K562 (cell line): ENCODE data around the gene RNFT2. TPM values are rescaled to one million over a fixed set of nuclear protein-coding genes. Genes with fewer than 3 reads are reported as not detected.
A peak's percentile ranks its signal among the peaks of the same experiment; 100 is the strongest.
"Not testable (repeated sequence)": the region's sequence is repeated elsewhere in the genome, so short reads cannot be mapped to it uniquely, and the experiment has no call there.

Experiments used
- ATAC-seq: fragments of 200-7000 bp; cut with Tn5 transposase; 3 replicates; pipeline ENCODE4 v1.9.1; 2020; ENCODE audit warnings: moderate library complexity
- BruUV-seq: library from RNA; stranded (reverse); fragments of 400-500 nt; replicated peaks from 2 replicates; lab custom pipeline; 2021; lab: Mats Ljungman, UMichigan
- CTCF ChIA-PET: fragments of 300-600 bp; formaldehyde crosslinking; extraction: SDS; loops from one replicate; lab custom pipeline; 2021; ENCODE audit warnings: low intra/inter-chr PET ratio; lab: Yijun Ruan, JAX
- POLR2A ChIA-PET: fragments of 300-600, 350-650 bp; sonication (Branson Sonifier 250); formaldehyde crosslinking; extraction: SDS; loops from one replicate; lab custom pipeline; 2021; ENCODE audit warnings: antibody characterized with exemption, inconsistent platforms; lab: Yijun Ruan, JAX
- DNase-seq, 4 experiments: peaks; one replicate each; pipeline versions ENCODE4 v3.0.0 to v3.0.0-alpha.2; 2011 to 2018; ENCODE audit warnings: low spot score in 3 of 4, mixed read lengths in 3 of 4; ENCODE audit errors: extremely low read depth in 1 of 4
- FAIRE-seq: peaks from 2 replicates; lab custom pipeline; 2011; peaks lifted over from hg19 to GRCh38; lab: Jason Lieb, UNC
- H2AFZ ChIP-seq: 2 replicates; pipeline ENCODE4 v1.6.0; 2011; ENCODE audit warnings: low read depth, low read length, control low read depth, inconsistent platforms
- H3K27ac ChIP-seq: fragments of 200-600 bp; 3 replicates; pipeline ENCODE4 v1.8.0; 2011; ENCODE audit warnings: low read depth, mild to moderate bottlenecking, control low read depth, inconsistent platforms, low read length, moderate library complexity, mixed read lengths; ENCODE audit errors: extremely low read depth
- H3K27me3 ChIP-seq, 2 experiments: fragments of 300-600 bp in 1 of 2; 2 replicates in 1 of 2; 3 replicates in 1 of 2; pipeline versions ENCODE4 v1.6.0 to v1.8.0; 2011; ENCODE audit warnings: inconsistent platforms in 2 of 2, low read length in 2 of 2, mild to moderate bottlenecking in 1 of 2, mixed read lengths in 1 of 2, moderate library complexity in 1 of 2; ENCODE audit not compliant: control insufficient read depth in 2 of 2, insufficient read depth in 2 of 2
- H3K36me3 ChIP-seq: fragments of 300-600 bp; 3 replicates; pipeline ENCODE4 v1.8.0; 2011; ENCODE audit warnings: mild to moderate bottlenecking, low read length, inconsistent platforms; ENCODE audit not compliant: control insufficient read depth, insufficient read depth
- H3K4me1 ChIP-seq, 2 experiments: fragments of 200-600 bp in 1 of 2; replicated peaks in 1 of 2; 2 replicates in 1 of 2; 3 replicates in 1 of 2; pipeline versions ENCODE4 v1.5.1 to v1.8.0; 2011; ENCODE audit warnings: inconsistent platforms in 2 of 2, low read length in 2 of 2, mild to moderate bottlenecking in 1 of 2, mixed read lengths in 1 of 2, moderate library complexity in 1 of 2; ENCODE audit not compliant: control insufficient read depth in 2 of 2, insufficient read depth in 2 of 2
- H3K4me2 ChIP-seq: 2 replicates; pipeline ENCODE4 v1.6.1; 2011; ENCODE audit warnings: low read length, control low read depth, inconsistent platforms, mixed read lengths; ENCODE audit not compliant: insufficient read depth
- H3K4me3 ChIP-seq: fragments of 200-600 bp; sonication (generic), shearing (Covaris generic); 2 replicates; pipeline ENCODE4 v1.5.1; 2016; ENCODE audit warnings: control low read depth, inconsistent platforms
- H3K79me2 ChIP-seq: fragments of 200-600 bp; 3 replicates; pipeline ENCODE4 v1.8.0; 2011; ENCODE audit warnings: low read length, inconsistent platforms; ENCODE audit not compliant: control insufficient read depth, insufficient read depth
- H3K9ac ChIP-seq, 2 experiments: 2 replicates each; pipeline versions ENCODE4 v1.6.0 to v1.6.1; 2011; ENCODE audit warnings: low read depth in 2 of 2, low read length in 2 of 2, control low read depth in 1 of 2, inconsistent platforms in 1 of 2, mild to moderate bottlenecking in 1 of 2, mixed read lengths in 1 of 2; ENCODE audit not compliant: insufficient read depth in 1 of 2
- H3K9me1 ChIP-seq: one replicate; pipeline ENCODE4 v1.6.0; 2011; ENCODE audit warnings: inconsistent platforms, mild to moderate bottlenecking, low read length, moderate library complexity; ENCODE audit not compliant: control insufficient read depth, insufficient read depth
- H3K9me3 ChIP-seq: replicated peaks from 2 replicates; pipeline ENCODE4 v1.5.1; 2011; ENCODE audit warnings: low read depth, low read length, inconsistent platforms; ENCODE audit not compliant: control insufficient read depth, insufficient read depth
- H4K20me1 ChIP-seq: replicated peaks from 2 replicates; pipeline ENCODE4 v1.6.1; 2011; ENCODE audit warnings: low read length, inconsistent platforms, mixed read lengths; ENCODE audit not compliant: control insufficient read depth, insufficient read depth
- BCL6 ChIP-seq: fragments of 250-450 bp; sonication (Bioruptor Pico); IDR thresholded peaks from 2 replicates; pipeline ENCODE4 v1.4.0; 2020
- BHLHE40 ChIP-seq: IDR thresholded peaks from 2 replicates; pipeline ENCODE4 v1.6.1; 2011; ENCODE audit warnings: low read length, improper control_type of control experiment
- BMI1 ChIP-seq: fragments of 150-350 bp; IDR thresholded peaks from 2 replicates; pipeline ENCODE4 v1.6.1; 2014; ENCODE audit warnings: low read length
- CBFA2T3 ChIP-seq: fragments of 450-650 bp; IDR thresholded peaks from 2 replicates; pipeline ENCODE4 v1.6.1; 2017
- CEBPG ChIP-seq, 3 experiments: fragments of 200-800 bp in 1 of 3; sonication (Bioruptor generic) in 1 of 3; sonication (generic) in 1 of 3; formaldehyde crosslinking in 1 of 3; IDR thresholded peaks in 2 of 3; conservative IDR thresholded peaks in 1 of 3; 2 replicates each; pipeline versions ENCODE4 v1.6.1 to v1.8.0; 2016 to 2022; ENCODE audit warnings: missing compliant biosample characterization in 2 of 3, missing genetic modification characterization in 2 of 3, mild to moderate bottlenecking in 1 of 3, missing genetic modification reagents in 1 of 3
- FOS ChIP-seq: IDR thresholded peaks from 3 replicates; pipeline ENCODE4 v1.6.1; 2011; ENCODE audit not compliant: insufficient read length; ENCODE audit errors: extremely low read depth
- NCOA4 ChIP-seq: fragments of 450-650 bp; IDR thresholded peaks from 2 replicates; pipeline ENCODE4 v1.6.1; 2018; ENCODE audit warnings: mild to moderate bottlenecking; ENCODE audit not compliant: partially characterized antibody
- RAD51 ChIP-seq: fragments of 450-650 bp; IDR thresholded peaks from 2 replicates; pipeline ENCODE4 v1.7.1; 2016; ENCODE audit warnings: low read depth, mild to moderate bottlenecking, borderline replicate concordance
- USF2 ChIP-seq: sonication (generic); formaldehyde crosslinking; IDR thresholded peaks from 2 replicates; pipeline ENCODE4 v1.5.0; 2020; ENCODE audit warnings: missing genetic modification reagents
- YY1 ChIP-seq, 3 experiments: IDR thresholded peaks; 2 replicates each; pipeline ENCODE4 v1.6.1; 2011; ENCODE audit warnings: low read length in 2 of 3, mild to moderate bottlenecking in 2 of 3, moderate library complexity in 2 of 3, borderline replicate concordance in 1 of 3, control low read depth in 1 of 3, low read depth in 1 of 3; ENCODE audit not compliant: insufficient read depth in 3 of 3, insufficient replicate concordance in 2 of 3, control insufficient read depth in 1 of 3, insufficient read length in 1 of 3; ENCODE audit errors: extremely low read depth in 1 of 3
- ZC3H4 ChIP-seq: sonication (generic); formaldehyde crosslinking; IDR thresholded peaks from 2 replicates; pipeline ENCODE4 v1.9.0; 2021; ENCODE audit warnings: missing genetic modification reagents, borderline replicate concordance
- ZNF133 ChIP-seq: fragments of 250-450 bp; sonication (Bioruptor Pico); IDR thresholded peaks from 2 replicates; pipeline ENCODE4 v1.4.0; 2020; ENCODE audit warnings: mild to moderate bottlenecking
- ZNF707 ChIP-seq: fragments of 250-450 bp; sonication (Bioruptor Pico); conservative IDR thresholded peaks from 2 replicates; pipeline ENCODE4 v1.8.0; 2022; ENCODE audit warnings: inconsistent platforms, mild to moderate bottlenecking, moderate library complexity
- in situ Hi-C: fragments of 300-500 bp; cut with MboI; formaldehyde crosslinking; loops from 4 replicates; pipeline ENCODE4 v1.15.0; 2018; ENCODE audit warnings: inconsistent platforms, mixed read lengths
- intact Hi-C: fragments of 100-400 bp; cut with micrococcal nuclease; formaldehyde crosslinking; loops from 2 replicates; pipeline ENCODE4 v1.14.2; 2022
- polyA plus RNA-seq, 8 experiments: library from polyadenylated mRNA; depleted of rRNA in 4 of 8; stranded (reverse) in 5 of 8; unstranded in 3 of 8; fragments of >200 nt; fragmentation: Nextera tagmentation in 2 of 8; fragmentation: Illumina TruSeq in 1 of 8; extraction: Ambion mirVana in 2 of 8; extraction: Trizol in 1 of 8; gene quantifications; 2 replicates each; pipeline versions ENCODE4 v1.2.1 to v1.2.3, GENCODE V29; 2011 to 2014; ENCODE audit warnings: inconsistent platforms in 1 of 8, missing spikeins in 1 of 8
- total RNA-seq, 7 experiments: library from RNA; depleted of rRNA in 6 of 7; stranded (reverse); fragments of >200 nt in 6 of 7; fragmentation: Illumina TruSeq in 2 of 7; extraction: Trizol in 2 of 7; gene quantifications; 2 replicates each; pipeline versions ENCODE4 v1.2.1 to v1.2.3, GENCODE V29; 2011 to 2021; ENCODE audit warnings: low replicate concordance in 1 of 7
- TF ChIP-seq, protein P1 (sequence below): fragments of 250-450 bp; sonication (Bioruptor Pico); IDR thresholded peaks from 2 replicates; pipeline ENCODE4 v1.8.0; 2022; ENCODE audit warnings: moderate library complexity, mild to moderate bottlenecking, inconsistent platforms
- TF ChIP-seq, protein P2 (sequence below): fragments of 450-650 bp; IDR thresholded peaks from 2 replicates; pipeline ENCODE4 v1.6.1; 2017; ENCODE audit warnings: antibody characterized with exemption, mild to moderate bottlenecking

The RNFT2 gene
- total and polyA plus RNA-seq, 9 of the 15 experiments (the other 6 are each of a cell fraction or from before 2014, with no cell fraction given) = 3.6 to 26.3 (median 9.5) TPM

- peak; percentile 48 for TF ChIP-seq FOS
- no peak for TF ChIP-seq NCOA4
- TF ChIP-seq USF2 = peak; percentile 93
- TF ChIP-seq, protein P1, sequence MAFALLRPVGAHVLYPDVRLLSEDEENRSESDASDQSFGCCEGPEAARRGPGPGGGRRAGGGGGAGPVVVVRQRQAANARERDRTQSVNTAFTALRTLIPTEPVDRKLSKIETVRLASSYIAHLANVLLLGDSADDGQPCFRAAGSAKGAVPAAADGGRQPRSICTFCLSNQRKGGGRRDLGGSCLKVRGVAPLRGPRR (CRISPR knock-in tag) = no peak
- TF ChIP-seq BCL6 (CRISPR knock-in tag) = no peak
- peak; percentile 91 for TF ChIP-seq RAD51
- TF ChIP-seq ZNF133 (CRISPR knock-in tag) = no peak
- TF ChIP-seq, protein P2, sequence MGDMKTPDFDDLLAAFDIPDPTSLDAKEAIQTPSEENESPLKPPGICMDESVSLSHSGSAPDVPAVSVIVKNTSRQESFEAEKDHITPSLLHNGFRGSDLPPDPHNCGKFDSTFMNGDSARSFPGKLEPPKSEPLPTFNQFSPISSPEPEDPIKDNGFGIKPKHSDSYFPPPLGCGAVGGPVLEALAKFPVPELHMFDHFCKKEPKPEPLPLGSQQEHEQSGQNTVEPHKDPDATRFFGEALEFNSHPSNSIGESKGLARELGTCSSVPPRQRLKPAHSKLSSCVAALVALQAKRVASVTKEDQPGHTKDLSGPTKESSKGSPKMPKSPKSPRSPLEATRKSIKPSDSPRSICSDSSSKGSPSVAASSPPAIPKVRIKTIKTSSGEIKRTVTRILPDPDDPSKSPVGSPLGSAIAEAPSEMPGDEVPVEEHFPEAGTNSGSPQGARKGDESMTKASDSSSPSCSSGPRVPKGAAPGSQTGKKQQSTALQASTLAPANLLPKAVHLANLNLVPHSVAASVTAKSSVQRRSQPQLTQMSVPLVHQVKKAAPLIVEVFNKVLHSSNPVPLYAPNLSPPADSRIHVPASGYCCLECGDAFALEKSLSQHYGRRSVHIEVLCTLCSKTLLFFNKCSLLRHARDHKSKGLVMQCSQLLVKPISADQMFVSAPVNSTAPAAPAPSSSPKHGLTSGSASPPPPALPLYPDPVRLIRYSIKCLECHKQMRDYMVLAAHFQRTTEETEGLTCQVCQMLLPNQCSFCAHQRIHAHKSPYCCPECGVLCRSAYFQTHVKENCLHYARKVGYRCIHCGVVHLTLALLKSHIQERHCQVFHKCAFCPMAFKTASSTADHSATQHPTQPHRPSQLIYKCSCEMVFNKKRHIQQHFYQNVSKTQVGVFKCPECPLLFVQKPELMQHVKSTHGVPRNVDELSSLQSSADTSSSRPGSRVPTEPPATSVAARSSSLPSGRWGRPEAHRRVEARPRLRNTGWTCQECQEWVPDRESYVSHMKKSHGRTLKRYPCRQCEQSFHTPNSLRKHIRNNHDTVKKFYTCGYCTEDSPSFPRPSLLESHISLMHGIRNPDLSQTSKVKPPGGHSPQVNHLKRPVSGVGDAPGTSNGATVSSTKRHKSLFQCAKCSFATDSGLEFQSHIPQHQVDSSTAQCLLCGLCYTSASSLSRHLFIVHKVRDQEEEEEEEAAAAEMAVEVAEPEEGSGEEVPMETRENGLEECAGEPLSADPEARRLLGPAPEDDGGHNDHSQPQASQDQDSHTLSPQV = no peak
- TF ChIP-seq CBFA2T3 = no peak
- no peak for TF ChIP-seq BMI1
- peak; percentile 16; the same call in 1 of the 2 replicates for TF ChIP-seq BHLHE40
- TF ChIP-seq ZC3H4 (CRISPR knock-in tag) = no peak
- TF ChIP-seq ZNF707 (CRISPR knock-in tag) = no peak
- TF ChIP-seq YY1 (IDR thresholded peaks at IDR 0.05; ENCODE audit: borderline replicate concordance in 1 of 3, control insufficient read depth in 1 of 3, extremely low read depth in 1 of 3, insufficient read depth in 3 of 3, insufficient read length in 1 of 3, insufficient replicate concordance in 2 of 3, low read depth in 1 of 3, low read length in 2 of 3) = peak; percentile 34 to 90 (median 44)
- TF ChIP-seq CEBPG (CRISPR knock-in tag; IDR thresholded peaks at IDR 0.05) = no peak
- no peak for TF ChIP-seq CEBPG (tag; conservative IDR thresholded peaks at IDR 0.05 in 1 of 2, IDR thresholded peaks at IDR 0.05 in 1 of 2)
Observed at GRCh38 chr12:116784238-116784612, 46.1 kb downstream of the RNFT2 start (continued).

GRCh38 chr12:116789562-116789961 is 51.4 kb downstream of the RNFT2 start:
- CTCF ChIA-PET, H3K27ac ChIP-seq, in situ Hi-C loops, H3K4me2 ChIP-seq, H3K4me1 ChIP-seq, H3K79me2 ChIP-seq, ATAC-seq, DNase-seq, H2AFZ ChIP-seq, FAIRE-seq, H3K9ac ChIP-seq, H3K27me3 ChIP-seq, H3K9me1 ChIP-seq, H3K36me3 ChIP-seq, intact Hi-C loops, H3K9me3 ChIP-seq, H3K4me3 ChIP-seq, H4K20me1 ChIP-seq, BruUV-seq: not testable (repeated sequence)
- POLR2A ChIA-PET = interaction anchor here (0.9 kb wide), 1 partner anchor 62 kb away, joined by 3 read pairs; no protein-coding TSS in a partner anchor
